K562 (cell line): Measurements from ENCODE around the gene ZNF326. TPM values are rescaled to one million over a fixed set of nuclear protein-coding genes. Genes with fewer than 3 reads are reported as not detected.

Experiments
- ATAC-seq: fragments of 200-7000 bp; cut with Tn5 transposase; 3 replicates; pipeline ENCODE4 v1.9.1; 2020; ENCODE audit warnings: moderate library complexity
- BruUV-seq: library from RNA; stranded (reverse); fragments of 400-500 nt; replicated peaks from 2 replicates; lab custom pipeline; 2021; lab: Mats Ljungman, UMichigan
- CTCF ChIA-PET: fragments of 300-600 bp; formaldehyde crosslinking; extraction: SDS; loops from one replicate; lab custom pipeline; 2021; ENCODE audit warnings: low intra/inter-chr PET ratio; lab: Yijun Ruan, JAX
- POLR2A ChIA-PET: fragments of 300-600, 350-650 bp; sonication (Branson Sonifier 250); formaldehyde crosslinking; extraction: SDS; loops from one replicate; lab custom pipeline; 2021; ENCODE audit warnings: antibody characterized with exemption, inconsistent platforms; lab: Yijun Ruan, JAX
- DNase-seq, 4 experiments: peaks; one replicate each; pipeline versions ENCODE4 v3.0.0 to v3.0.0-alpha.2; 2011 to 2018; ENCODE audit warnings: low spot score in 3 of 4, mixed read lengths in 3 of 4; ENCODE audit errors: extremely low read depth in 1 of 4
- FAIRE-seq: peaks from 2 replicates; lab custom pipeline; 2011; peaks lifted over from hg19 to GRCh38; lab: Jason Lieb, UNC
- H2AFZ ChIP-seq: 2 replicates; pipeline ENCODE4 v1.6.0; 2011; ENCODE audit warnings: low read depth, low read length, control low read depth, inconsistent platforms
- H3K27ac ChIP-seq: fragments of 200-600 bp; 3 replicates; pipeline ENCODE4 v1.8.0; 2011; ENCODE audit warnings: low read depth, mild to moderate bottlenecking, control low read depth, inconsistent platforms, low read length, moderate library complexity, mixed read lengths; ENCODE audit errors: extremely low read depth
- H3K27me3 ChIP-seq, 2 experiments: fragments of 300-600 bp in 1 of 2; 2 replicates in 1 of 2; 3 replicates in 1 of 2; pipeline versions ENCODE4 v1.6.0 to v1.8.0; 2011; ENCODE audit warnings: inconsistent platforms in 2 of 2, low read length in 2 of 2, mild to moderate bottlenecking in 1 of 2, mixed read lengths in 1 of 2, moderate library complexity in 1 of 2; ENCODE audit not compliant: control insufficient read depth in 2 of 2, insufficient read depth in 2 of 2
- H3K36me3 ChIP-seq: fragments of 300-600 bp; 3 replicates; pipeline ENCODE4 v1.8.0; 2011; ENCODE audit warnings: mild to moderate bottlenecking, low read length, inconsistent platforms; ENCODE audit not compliant: control insufficient read depth, insufficient read depth
- H3K4me1 ChIP-seq, 2 experiments: fragments of 200-600 bp in 1 of 2; replicated peaks in 1 of 2; 2 replicates in 1 of 2; 3 replicates in 1 of 2; pipeline versions ENCODE4 v1.5.1 to v1.8.0; 2011; ENCODE audit warnings: inconsistent platforms in 2 of 2, low read length in 2 of 2, mild to moderate bottlenecking in 1 of 2, mixed read lengths in 1 of 2, moderate library complexity in 1 of 2; ENCODE audit not compliant: control insufficient read depth in 2 of 2, insufficient read depth in 2 of 2
- H3K4me2 ChIP-seq: 2 replicates; pipeline ENCODE4 v1.6.1; 2011; ENCODE audit warnings: low read length, control low read depth, inconsistent platforms, mixed read lengths; ENCODE audit not compliant: insufficient read depth
- H3K4me3 ChIP-seq: fragments of 200-600 bp; sonication (generic), shearing (Covaris generic); 2 replicates; pipeline ENCODE4 v1.5.1; 2016; ENCODE audit warnings: control low read depth, inconsistent platforms
- H3K79me2 ChIP-seq: fragments of 200-600 bp; 3 replicates; pipeline ENCODE4 v1.8.0; 2011; ENCODE audit warnings: low read length, inconsistent platforms; ENCODE audit not compliant: control insufficient read depth, insufficient read depth
- H3K9ac ChIP-seq, 2 experiments: 2 replicates each; pipeline versions ENCODE4 v1.6.0 to v1.6.1; 2011; ENCODE audit warnings: low read depth in 2 of 2, low read length in 2 of 2, control low read depth in 1 of 2, inconsistent platforms in 1 of 2, mild to moderate bottlenecking in 1 of 2, mixed read lengths in 1 of 2; ENCODE audit not compliant: insufficient read depth in 1 of 2
- H3K9me1 ChIP-seq: one replicate; pipeline ENCODE4 v1.6.0; 2011; ENCODE audit warnings: inconsistent platforms, mild to moderate bottlenecking, low read length, moderate library complexity; ENCODE audit not compliant: control insufficient read depth, insufficient read depth
- H3K9me3 ChIP-seq: replicated peaks from 2 replicates; pipeline ENCODE4 v1.5.1; 2011; ENCODE audit warnings: low read depth, low read length, inconsistent platforms; ENCODE audit not compliant: control insufficient read depth, insufficient read depth
- H4K20me1 ChIP-seq: replicated peaks from 2 replicates; pipeline ENCODE4 v1.6.1; 2011; ENCODE audit warnings: low read length, inconsistent platforms, mixed read lengths; ENCODE audit not compliant: control insufficient read depth, insufficient read depth
- ERF ChIP-seq: fragments of 450-650 bp; formaldehyde crosslinking; IDR thresholded peaks from 2 replicates; pipeline ENCODE4 v1.4.0; 2020; ENCODE audit warnings: mild to moderate bottlenecking, mixed read lengths
- FOS ChIP-seq: IDR thresholded peaks from 3 replicates; pipeline ENCODE4 v1.6.1; 2011; ENCODE audit not compliant: insufficient read length; ENCODE audit errors: extremely low read depth
- NFIC ChIP-seq: fragments of 450-650 bp; IDR thresholded peaks from 2 replicates; pipeline ENCODE4 v1.6.1; 2017; ENCODE audit warnings: mild to moderate bottlenecking, inconsistent platforms
- SIX5 ChIP-seq, 2 experiments: IDR thresholded peaks; 2 replicates each; pipeline ENCODE4 v1.6.1; 2011; ENCODE audit warnings: low read length in 2 of 2, borderline replicate concordance in 1 of 2, low read depth in 1 of 2, mild to moderate bottlenecking in 1 of 2, moderate library complexity in 1 of 2; ENCODE audit not compliant: insufficient read depth in 1 of 2
- XRCC4 ChIP-seq: IDR thresholded peaks from one replicate; pipeline ENCODE4 v1.6.1; 2011; ENCODE audit not compliant: insufficient read depth, insufficient read length; ENCODE audit errors: extremely low read depth
- WGBS: fragments of 100-300 bp; shearing (Covaris generic); methylation state at CpG from one replicate; pipeline ENCODE4 v1.1.6; 2016; ENCODE audit warnings: low coverage, mixed read lengths; ENCODE audit not compliant: insufficient coverage; ENCODE audit errors: missing lambda C conversion rate; 5-methylcytosine and 5-hydroxymethylcytosine counted together
- in situ Hi-C: fragments of 300-500 bp; cut with MboI; formaldehyde crosslinking; loops from 4 replicates; pipeline ENCODE4 v1.15.0; 2018; ENCODE audit warnings: inconsistent platforms, mixed read lengths
- intact Hi-C: fragments of 100-400 bp; cut with micrococcal nuclease; formaldehyde crosslinking; loops from 2 replicates; pipeline ENCODE4 v1.14.2; 2022
- polyA plus RNA-seq, 8 experiments: library from polyadenylated mRNA; depleted of rRNA in 4 of 8; stranded (reverse) in 5 of 8; unstranded in 3 of 8; fragments of >200 nt; fragmentation: Nextera tagmentation in 2 of 8; fragmentation: Illumina TruSeq in 1 of 8; extraction: Ambion mirVana in 2 of 8; extraction: Trizol in 1 of 8; gene quantifications; 2 replicates each; pipeline versions ENCODE4 v1.2.1 to v1.2.3, GENCODE V29; 2011 to 2014; ENCODE audit warnings: inconsistent platforms in 1 of 8, missing spikeins in 1 of 8
- total RNA-seq, 7 experiments: library from RNA; depleted of rRNA in 6 of 7; stranded (reverse); fragments of >200 nt in 6 of 7; fragmentation: Illumina TruSeq in 2 of 7; extraction: Trizol in 2 of 7; gene quantifications; 2 replicates each; pipeline versions ENCODE4 v1.2.1 to v1.2.3, GENCODE V29; 2011 to 2021; ENCODE audit warnings: low replicate concordance in 1 of 7
- TF ChIP-seq, protein P1 (sequence below), 2 experiments: fragments of 450-650 bp in 1 of 2; sonication (generic) in 1 of 2; formaldehyde crosslinking in 1 of 2; IDR thresholded peaks in 1 of 2; conservative IDR thresholded peaks in 1 of 2; 2 replicates each; pipeline versions ENCODE4 v1.6.1 to v1.8.1; 2016 to 2023; ENCODE audit warnings: mild to moderate bottlenecking in 2 of 2, moderate library complexity in 2 of 2, inconsistent platforms in 1 of 2, missing genetic modification reagents in 1 of 2

Gene ZNF326
- total and polyA plus RNA-seq, 9 of the 15 experiments (the other 6 are each of a cell fraction or from before 2014, with no cell fraction given), result 7.2 to 33.2 (median 20.1) TPM

DNA sequence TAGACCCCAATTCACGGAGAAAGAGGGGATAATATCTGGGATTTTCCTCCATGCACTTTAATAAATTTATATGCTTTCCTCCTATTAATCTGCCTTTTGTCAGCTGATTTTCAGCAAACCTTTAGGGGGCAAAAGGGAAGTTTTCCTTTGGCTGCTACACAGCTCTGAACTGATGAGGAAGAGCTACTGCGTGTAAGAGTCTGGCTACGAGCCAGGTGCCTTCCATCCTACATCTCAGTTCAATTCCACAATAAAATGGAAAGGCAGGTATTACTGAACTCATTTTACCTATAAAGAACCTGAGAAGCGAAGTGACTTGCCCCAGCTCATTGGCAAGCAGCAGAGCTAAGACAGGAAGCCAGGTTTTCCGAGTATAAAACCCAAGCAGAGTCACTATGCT, 28.3 kb upstream of the ZNF326 start:
- no peaks in the 10 kb centered on the region for H3K79me2 ChIP-seq
- H3K27me3 ChIP-seq, result no peaks in the 10 kb centered on the region
- no peak overlapping the region for H2AFZ ChIP-seq
- DNase-seq (no peak), FAIRE-seq (no peak), ATAC-seq (no peak)
- no peak overlapping the region for H3K4me3 ChIP-seq
- H4K20me1 ChIP-seq, result no peaks in the 10 kb centered on the region
- H3K4me2 ChIP-seq, result no peak overlapping the region
- in situ Hi-C loops (no loop called here), intact Hi-C loops (no loop called here)
- TF ChIP-seq NFIC (peak; percentile 74), XRCC4 (no peak), ERF (CRISPR knock-in tag) (no peak)
- no peaks in the 10 kb centered on the region for H3K36me3 ChIP-seq
- ChIA-PET CTCF (no interaction called here), POLR2A (interaction anchor here (0.7 to 1.5 kb wide), 2 partner anchors 9 to 184 kb away, joined by 3 to 6 read pairs; no protein-coding TSS in a partner anchor)
- no peak overlapping the region for H3K27ac ChIP-seq
- H3K4me1 ChIP-seq, result peaks cover 0 to 10% of the 10 kb centered on the region in 2 experiments; a peak in 2 of 5 replicates
- WGBS, result 18% methylated on average over 5 of the region's 5 CpGs
- H3K9me3 ChIP-seq, result no peaks in the 10 kb centered on the region
- H3K9ac ChIP-seq, result no peak overlapping the region
- no peaks in the 10 kb centered on the region for H3K9me1 ChIP-seq
- no TSS peak for BruUV-seq

- Histone ChIP-seq H4K20me1 (no peaks in the 10 kb centered on the region), H2AFZ (no peak overlapping the region), H3K4me3 (no peak overlapping the region), H3K27me3 (no peaks in the 10 kb centered on the region), H3K9me3 (no peaks in the 10 kb centered on the region)
- ChIA-PET POLR2A (interaction anchor here (0.9 to 1.5 kb wide), 3 partner anchors 9 to 21 kb away, joined by 3 to 5 read pairs (median 3); no protein-coding TSS in a partner anchor), CTCF (no interaction called here)
- WGBS, result 22% methylated on average over 1 of the region's 1 CpG
- no peak for TF ChIP-seq SIX5 (IDR thresholded peaks at IDR 0.05; ENCODE audit: borderline replicate concordance in 1 of 2, insufficient read depth in 1 of 2, low read depth in 1 of 2, low read length in 2 of 2)
- TF ChIP-seq, protein P1, sequence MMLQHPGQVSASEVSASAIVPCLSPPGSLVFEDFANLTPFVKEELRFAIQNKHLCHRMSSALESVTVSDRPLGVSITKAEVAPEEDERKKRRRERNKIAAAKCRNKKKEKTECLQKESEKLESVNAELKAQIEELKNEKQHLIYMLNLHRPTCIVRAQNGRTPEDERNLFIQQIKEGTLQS (IDR thresholded peaks at IDR 0.05), result no peak
- TF ChIP-seq, protein P1 (CRISPR knock-in tag; conservative IDR thresholded peaks at IDR 0.05), result no peak
- no peak for TF ChIP-seq FOS
- TF ChIP-seq, all 486 proteins: peak for 0
- no peaks in the 10 kb centered on the region for H3K9me1 ChIP-seq
- intact Hi-C loops (no loop called here), in situ Hi-C loops (no loop called here)
- H3K36me3 ChIP-seq, result no peaks in the 10 kb centered on the region
- H3K79me2 ChIP-seq, result no peaks in the 10 kb centered on the region
- H3K4me1 ChIP-seq, result peaks cover 4 to 43% of the 10 kb centered on the region in 2 experiments; a peak in 4 of 5 replicates
- H3K9ac ChIP-seq, result no peak overlapping the region
- FAIRE-seq (no peak), ATAC-seq (no peak), DNase-seq (no peak)
- no peak overlapping the region for H3K27ac ChIP-seq
- no peak overlapping the region for H3K4me2 ChIP-seq
- no TSS peak for BruUV-seq
Measured at GRCh38 chr1:89971600-89971999, 23.3 kb upstream of the ZNF326 start.
